Left renal cortex interstitium (tissue), 4 donors: ENCODE data around the gene EMC8. TPM values are rescaled to one million over a fixed set of nuclear protein-coding genes. Genes with fewer than 3 reads are reported as not detected.

Experiments used
- DNase-seq, 4 donors: peaks; one replicate each; pipeline ENCODE4 v3.0.0-alpha.2; 2013; ENCODE audit warnings: low read depth in 4 of 4, low spot score in 2 of 4, missing footprints in 1 of 4
- polyA plus RNA-seq, 4 donors: library from polyadenylated mRNA; unstranded; fragments of 120-200 nt; gene quantifications; one replicate each; pipeline ENCODE4 v1.2.1, GENCODE V29; 2013; ENCODE audit not compliant: insufficient read length in 4 of 4

EMC8 gene
- polyA plus RNA-seq, 4 donors: 25.4 to 36.6 (median 33.7) TPM

DNA sequence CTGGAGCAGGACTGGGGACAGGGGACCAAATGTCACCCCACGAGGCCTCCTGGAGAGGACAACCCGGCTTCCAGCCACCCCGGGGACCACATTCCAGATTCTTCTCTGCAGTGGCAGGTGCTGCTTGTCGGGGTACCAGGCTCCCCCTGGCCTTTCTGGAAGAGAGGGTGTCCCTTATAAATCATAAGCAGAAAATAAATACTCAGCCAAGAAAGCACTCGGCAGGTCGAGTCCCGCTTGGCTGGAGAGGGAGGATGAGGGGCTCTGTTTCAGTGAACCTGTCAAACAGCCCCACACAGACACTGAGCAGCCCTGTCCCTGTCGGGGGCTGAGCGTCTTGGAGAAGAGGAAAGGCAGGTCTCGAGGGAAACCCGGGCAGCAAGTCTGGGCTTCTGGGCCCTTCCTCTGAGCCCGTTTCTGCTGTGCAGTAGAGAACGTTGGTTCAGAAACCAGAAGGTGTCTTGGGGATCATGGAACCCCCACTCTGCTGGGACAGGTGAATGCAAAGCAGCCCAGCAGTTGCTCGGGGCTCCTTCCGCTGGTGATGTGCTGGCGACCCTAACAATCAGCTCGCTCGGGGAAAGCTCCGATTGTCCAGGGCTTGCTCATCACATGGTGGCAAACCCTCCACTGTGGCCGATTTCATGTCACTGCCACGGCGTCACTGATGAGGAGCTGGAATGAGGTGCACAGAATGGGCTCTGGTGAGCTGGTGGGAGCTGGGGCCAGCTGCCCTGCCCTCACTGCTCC lies 36.8 kb upstream of the EMC8 start:
- no peak for DNase-seq

DNA sequence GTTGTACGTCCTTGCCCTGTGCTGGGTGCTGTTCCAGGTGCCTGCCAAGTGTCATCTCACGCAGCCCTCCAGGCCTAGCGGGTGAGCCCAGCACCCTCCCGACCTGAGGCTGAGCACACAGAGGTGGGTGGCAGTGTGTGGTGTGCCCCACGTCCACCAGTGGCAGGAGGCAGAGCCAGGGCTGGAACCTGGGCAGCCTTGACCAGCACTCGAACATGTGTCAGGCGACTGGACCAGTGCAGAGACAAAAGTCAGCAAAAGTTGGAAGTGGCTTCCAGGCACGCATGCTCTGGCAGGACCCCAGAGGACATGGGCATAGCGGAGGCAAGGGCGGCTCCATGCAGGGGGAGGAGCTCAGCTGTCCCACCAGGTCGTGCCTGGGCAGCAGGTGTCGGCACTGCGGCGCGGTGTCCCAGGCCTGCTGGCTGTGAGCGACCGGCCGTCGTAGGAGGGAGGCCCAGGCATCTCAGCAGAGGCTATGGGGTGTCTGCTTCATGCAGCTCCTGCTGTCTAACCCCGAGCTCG lies 35.9 kb upstream of the EMC8 start:
- no peak for DNase-seq

DNA sequence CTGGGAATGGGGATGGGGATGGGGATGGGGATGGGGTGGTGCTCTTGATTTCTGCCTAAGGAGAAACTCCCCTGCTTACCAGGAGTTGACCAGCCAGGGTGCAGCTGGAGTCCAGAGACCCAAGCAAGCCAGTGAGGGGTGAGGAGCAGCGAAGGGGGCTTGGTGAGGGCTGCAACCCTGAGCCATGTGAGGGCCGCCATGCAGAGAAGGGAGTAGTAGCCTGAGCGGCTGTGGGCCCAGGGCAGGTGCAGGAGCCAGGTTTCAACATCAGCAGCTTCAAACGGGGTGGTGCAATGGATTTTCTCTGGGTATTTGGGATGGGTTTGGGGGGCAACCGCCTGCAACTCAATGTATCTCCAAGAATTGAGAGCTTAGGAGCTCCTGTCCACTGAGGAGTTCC lies 35.4 kb upstream of the EMC8 start:
- DNase-seq: no peak

DNA sequence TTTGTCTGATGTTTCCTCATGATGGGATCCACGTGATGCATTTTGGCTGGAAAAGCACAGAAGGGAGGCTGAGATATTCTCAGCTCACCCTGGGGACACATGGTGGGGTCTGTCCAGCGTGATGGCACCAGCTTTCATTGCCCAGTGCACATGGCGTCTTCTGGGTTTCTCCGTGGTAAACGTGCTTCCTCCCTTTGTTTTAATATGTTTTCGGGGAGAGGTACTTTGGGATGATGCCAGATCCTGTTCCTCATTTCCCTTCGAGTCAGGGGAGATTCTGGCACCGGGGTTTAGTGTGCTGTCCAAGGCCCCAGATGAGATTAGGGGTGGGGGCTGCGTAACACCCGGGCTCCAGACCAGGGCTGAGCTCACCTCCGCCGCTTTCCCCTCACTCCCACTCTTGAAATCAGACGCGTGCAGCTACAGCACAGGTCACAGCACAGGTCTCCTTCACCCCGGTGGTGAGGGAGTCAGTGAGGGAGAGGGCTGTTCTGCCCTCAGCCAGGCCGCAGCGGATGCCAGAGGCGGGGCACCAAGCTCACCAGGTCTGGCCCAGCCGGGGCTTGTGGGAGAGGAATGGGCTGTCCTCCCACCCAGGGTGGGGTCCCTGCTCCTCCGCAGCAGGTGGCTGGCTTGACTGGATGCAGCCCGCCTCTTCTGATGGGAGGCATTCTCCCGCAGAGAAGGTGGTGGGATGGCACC lies 34.0 kb upstream of the EMC8 start:
- DNase-seq: no peak

DNA sequence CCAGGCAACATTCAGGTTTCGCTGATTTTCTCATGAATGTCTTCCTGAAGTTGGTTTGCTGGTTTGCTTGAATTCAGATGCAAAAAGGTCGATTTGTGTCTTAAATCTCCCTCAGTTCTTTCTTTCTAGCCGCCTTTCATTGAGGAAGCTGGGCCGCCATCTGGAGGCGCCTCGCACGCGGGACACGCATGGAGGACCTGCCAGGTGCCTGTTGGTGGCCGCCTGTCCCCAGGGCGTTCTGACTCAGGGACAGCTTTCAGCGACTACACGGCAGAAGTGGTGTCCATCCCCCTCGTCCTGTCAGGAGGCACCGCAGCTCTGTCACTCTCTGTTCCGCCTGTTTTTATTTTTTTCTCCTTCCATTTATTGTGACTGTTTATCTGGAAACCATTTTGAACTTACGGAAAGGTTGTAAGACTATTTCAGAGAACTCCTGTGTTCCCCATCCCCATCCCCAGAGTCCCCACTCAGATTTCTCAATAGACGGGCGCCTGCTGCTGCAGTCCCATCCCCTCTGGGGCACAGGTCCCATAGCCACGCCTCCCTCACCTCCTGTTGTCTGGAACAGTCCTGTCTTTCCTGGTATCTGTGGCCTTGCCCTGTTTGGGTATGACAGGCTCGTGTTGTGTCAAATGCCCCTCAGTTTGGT lies 33.4 kb upstream of the EMC8 start:
- no peak for DNase-seq

DNA sequence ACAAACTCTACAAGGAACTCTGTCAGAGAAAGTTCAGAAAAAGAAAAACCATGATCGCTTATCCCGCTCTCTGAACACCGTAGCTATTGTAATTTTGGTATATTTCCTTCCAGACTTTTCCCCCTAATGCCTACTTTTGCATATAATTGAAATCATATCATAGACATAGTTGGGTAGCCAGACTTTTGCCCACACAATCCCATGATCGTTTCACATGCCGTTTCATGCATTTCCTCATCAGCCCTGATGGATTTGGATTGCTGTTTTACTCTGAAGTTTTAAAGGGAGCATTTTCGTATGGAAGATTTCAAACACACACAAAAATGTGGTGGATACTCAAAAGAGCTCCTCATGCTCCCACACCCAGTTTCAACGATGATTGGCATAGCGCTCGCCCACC lies 31.5 kb upstream of the EMC8 start:
- no peak for DNase-seq

DNA sequence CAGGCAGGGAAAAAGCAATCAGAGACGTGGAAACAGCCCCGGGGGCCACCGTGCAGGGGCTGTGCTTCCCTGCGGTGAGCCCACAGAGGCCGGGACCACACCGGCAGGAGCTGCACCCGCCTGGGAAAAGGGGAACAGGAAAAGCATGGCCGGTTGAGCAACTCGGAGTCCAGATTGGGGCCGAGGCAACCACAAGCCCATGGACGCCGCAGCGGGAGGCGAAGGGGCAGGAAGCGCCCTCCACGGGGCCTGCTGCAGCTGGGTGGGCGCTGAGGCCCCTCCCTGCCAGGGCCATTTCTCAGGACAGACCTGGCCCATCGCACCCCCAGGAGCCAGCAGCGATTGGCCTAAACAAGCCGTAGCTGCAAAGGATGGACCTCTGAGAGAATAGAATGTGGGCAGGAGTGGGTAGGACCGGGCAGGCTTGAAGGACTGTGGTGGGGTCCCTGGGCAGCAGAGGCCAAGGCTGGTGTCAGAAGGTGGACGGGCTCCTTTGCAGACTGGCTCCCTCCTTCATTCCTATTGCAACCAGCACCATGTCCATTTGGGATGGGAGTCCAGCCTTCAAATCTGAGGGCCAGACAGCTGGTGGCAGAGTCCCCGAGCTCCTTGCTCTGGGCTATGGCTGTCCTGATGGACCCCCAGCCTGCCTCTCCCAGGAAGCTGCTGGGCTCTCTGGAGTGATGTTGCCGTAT lies 30.6 kb upstream of the EMC8 start:
- no peak for DNase-seq

DNA sequence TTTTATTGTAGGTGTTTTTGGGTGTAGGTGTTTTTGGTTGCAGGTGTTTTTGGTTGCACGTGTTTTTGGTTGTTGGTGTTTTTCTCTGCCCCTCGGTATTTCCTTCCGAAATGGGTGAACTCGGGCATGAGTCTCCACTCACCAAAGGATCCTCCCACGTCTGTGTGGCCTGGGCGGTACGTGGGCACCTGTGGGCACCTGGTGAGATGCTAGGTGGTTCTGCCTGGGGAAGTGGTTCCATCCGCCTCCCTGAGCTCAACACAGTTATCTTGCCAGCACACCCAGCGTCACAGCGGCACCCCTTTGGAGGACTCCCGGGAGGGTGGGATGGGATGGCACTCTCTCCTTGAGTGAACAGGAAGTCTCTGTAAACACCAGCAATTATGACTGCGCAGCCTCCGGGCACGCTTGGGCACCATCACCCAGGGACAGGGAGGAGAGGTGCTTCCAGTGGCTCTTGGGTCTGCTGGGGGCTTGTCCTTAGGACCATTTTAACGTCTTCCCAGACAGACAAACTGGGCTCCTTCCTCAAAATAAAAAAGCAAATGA lies 29.9 kb upstream of the EMC8 start:
- no peak for DNase-seq

DNA sequence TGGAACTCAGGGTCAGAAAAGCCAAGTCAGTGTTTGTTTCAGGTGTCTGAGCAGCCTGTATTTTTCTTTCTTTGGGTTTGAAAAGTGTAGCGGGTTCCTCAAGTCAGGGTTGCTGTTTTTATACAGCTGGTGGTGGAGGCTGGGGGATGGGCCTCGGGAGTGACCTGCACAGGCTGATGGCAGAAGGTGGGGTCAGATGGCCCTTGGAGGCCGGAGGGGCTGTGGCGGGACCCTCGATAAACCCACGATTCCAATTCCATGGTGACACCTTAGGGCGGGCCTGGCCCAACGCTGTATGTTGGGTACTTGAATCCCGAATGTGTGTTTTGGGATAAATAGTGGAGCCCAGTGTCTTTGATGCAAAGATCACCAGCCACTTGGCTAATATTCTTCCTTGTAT lies 28.8 kb upstream of the EMC8 start:
- no peak for DNase-seq

DNA sequence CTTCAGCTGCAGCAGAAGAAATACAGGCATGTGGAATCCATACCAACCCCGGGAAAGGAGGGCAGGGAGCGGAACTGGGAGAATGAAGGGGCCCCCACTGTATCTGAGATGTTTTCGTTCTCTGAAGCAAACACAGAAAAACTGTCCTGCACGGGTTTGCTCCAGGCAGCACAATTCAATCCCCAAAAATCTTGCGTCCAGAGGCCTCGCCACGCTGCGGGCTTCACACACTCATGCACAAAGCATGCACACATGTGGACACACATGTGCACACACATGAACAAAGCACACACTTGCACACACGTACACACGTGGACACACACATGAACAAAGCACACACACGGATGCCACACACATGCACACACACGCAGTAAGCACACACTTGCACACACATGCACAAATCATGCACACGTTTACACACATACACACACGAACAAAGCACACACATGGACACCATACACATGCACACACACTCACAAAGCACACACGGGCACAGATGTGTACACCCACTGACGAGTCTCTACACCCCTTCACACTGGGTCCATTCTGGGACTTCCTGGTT lies 27.4 kb upstream of the EMC8 start:
- no peak for DNase-seq

DNA sequence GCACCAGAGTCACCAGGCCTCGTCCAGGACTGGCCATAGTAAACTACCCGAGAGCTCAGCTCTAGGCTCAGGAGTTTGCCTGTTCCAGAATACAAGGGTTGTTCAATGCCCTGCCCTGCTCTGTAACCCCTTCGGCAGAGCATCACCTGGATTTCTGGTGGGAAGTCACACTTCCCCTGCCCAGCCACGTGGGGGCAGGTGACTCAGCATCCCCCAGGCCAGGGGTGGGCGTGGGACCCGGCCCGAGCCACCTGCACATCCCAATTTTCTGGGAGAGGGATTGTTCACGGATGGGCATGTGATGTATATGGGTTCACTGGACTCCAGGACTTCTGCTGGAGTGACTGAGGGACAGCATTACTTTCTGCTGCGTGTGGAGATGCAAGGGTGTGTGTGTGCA lies 26.0 kb upstream of the EMC8 start:
- no peak for DNase-seq

DNA sequence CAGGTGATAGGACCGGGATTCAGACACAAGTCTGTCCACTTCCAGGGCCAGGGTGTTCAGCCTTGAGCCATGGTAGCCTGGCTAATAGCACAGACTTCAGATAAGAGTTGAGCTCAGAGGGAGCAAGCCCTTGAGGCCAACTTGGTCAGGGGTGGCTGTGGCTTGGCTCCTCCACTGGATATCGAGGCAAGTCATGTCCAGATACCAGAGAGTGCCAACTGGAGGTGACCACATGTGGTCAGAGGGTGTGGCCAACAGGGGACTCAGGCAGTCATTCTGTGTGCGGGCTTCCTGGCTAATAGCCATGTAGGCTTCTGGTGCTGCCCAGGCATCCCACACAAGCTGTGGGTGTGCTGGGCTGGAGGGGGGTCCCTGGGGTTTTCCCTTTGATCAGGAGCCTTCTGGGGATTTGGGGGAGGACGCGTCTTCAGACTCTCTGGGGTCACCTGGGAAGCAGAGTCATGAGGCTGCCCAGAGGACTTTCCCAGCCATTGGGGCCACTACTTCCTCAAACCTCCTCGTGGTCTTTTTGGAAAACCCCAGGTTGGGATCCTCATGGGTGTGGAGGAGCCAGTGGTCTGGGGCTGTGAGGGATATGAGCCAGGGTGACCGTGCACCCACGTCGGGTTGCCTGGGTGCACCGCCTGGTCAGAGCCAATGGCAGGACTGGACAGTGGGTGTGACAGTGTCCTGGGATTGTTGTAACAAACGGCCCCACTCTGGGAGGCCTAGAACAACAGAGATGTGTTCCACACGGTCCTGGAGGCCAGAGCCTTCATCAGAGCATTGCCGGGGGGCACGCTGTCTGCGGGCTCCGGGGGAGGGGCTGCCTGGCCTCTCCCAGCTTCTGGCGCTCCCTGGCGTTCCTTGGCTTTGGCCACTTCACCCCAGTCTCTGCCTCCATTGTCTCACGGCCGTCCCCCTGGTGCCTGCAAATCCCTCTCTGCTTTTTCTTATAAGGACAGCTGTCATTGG lies 25.1 kb upstream of the EMC8 start:
- DNase-seq: no peak

DNA sequence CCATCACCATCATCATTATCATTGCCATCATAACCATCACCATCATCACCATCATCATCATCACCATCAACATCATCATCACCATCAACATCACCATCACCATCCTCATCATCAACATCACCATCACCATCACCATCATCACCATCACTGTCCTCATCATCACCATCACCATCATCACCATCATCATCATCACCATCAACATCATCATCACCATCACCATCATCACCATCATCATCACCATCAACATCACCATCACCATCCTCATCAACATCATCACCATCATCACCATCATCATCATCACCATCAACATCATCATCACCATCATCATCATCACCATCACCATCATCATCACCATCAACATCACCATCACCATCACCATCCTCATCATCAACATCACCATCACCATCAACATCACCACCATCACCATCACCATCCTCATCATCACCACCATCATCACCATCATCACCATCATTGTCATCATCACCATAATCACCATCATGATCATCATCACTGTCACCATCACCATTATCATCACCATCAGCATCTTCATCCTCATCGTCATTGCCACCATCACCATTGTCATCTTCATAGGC lies 24.1 kb upstream of the EMC8 start:
- no peak for DNase-seq

DNA sequence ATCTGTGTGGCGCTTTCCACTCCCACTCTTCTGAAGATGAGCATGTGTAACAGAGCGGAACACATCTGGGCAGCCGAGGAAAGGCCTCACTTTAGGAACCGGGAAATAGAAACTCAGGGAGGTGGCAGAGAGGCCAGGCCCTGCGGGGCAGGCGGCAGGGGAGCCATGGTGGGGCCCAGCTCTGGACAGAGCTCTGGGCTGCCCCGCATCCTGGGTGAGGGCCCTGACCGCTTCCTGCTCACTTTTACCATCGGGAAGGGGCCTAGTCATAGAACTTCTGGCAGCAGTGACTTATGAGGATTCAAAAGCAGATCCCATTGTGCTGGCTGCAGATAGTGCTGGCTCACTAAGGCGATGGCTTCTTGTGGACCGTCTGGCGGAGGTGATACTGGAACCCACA lies 22.8 kb upstream of the EMC8 start:
- DNase-seq: no peak

DNA sequence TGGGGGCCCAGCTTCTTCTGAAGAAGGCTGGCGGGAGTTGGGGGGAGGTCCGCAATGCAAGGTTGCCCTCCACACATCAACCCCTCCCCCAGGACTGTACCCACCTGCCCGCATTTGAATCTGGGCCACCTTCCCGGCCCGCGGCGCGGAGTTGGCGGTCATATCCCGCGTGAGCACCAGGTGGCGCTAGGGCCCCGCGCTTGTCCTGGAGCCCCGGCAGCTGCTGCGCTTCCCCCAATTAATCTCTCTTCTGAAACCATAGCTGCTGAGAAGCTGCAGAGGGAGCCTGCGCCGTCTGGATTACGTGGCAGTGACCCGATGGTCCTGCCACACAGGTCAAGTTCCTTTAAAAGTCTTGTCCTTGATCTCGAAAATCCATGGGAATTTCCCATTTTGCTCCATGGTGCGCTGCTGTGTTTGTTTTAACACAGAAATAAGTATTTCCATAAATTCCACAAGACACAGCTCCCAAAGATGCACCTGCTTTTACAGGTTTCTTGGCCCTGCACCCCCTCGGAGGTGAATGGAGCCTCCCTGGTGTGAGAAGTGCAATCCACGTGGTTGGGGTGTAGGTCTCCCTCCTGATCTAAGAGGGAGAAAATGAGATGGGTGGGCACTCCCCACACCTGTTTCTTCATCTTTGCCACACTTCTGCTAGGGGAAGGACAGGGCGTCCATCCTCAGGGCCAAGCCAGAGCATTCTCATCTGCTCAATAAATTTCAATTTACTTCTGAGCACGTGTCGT lies 22.2 kb upstream of the EMC8 start:
- DNase-seq: peak in 2 of 4 donors; percentile 41 to 51

DNA sequence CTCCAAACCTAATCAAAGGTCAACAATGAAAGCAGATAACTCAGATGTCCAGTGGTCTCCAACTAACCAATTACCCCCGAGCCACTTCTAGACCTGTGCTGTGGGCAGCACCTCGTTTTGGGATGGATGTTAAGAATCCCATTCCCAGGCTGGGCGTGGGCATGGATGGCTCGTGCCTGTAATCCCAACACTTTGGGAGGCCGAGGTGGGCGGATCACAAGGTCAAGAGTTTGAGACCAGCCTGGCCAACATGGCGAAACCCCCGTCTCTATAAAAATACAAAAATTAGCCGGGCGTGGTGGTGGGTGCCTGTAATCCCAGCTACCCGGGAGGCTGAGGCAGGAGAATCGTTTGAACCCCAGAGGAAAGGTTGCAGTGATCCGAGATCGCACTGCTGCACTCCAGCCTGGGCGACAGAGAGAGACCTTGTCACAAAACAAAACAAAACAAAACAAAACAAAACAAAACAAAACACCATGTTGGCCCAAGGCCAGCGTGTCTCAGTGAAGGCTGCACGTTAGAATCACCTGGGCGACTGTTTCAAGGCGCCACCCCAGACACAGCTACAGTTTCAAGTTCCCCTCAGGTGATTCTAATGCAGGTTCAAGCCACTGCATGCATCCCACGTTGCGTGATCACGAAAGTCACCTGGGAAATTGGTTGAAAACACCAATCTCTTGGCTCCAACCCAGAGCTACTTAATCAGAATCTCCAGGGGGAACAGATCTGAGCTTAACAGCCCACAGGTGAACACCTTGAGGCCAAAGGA lies 21.4 kb upstream of the EMC8 start:
- DNase-seq: no peak

DNA sequence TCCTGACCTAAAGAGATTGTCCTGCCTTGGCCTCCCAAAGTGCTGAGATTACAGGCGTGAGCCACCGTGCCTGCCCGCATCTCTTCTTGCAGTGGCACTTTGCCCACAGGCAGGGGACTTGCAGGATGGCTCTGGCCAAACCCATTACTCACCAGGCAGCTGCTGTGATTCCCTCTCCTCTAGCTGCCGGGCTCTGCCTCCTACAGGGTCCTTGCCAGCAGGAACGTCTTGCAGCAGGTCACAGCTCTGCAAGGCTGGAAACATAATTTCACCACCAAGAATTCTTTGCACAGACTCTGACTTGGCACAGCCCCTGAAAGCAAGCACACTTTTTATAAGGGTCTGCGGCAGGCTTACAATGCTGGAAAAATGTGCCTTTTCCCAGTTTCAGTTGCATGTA lies 20.4 kb upstream of the EMC8 start:
- no peak for DNase-seq
